GM23248 (cell line): ENCODE measurements around the gene KRTAP2-3.

Experiments used
- EZH2 ChIP-seq: fragments of 200-600 bp; sonication (generic); IDR thresholded peaks from 2 replicates; pipeline ENCODE4 v1.6.1; 2018; ENCODE audit warnings: antibody characterized with exemption, mild to moderate bottlenecking; ENCODE audit not compliant: insufficient read depth, poor library complexity, severe bottlenecking
- EZH2phosphoT487 ChIP-seq: fragments of 200-600 bp; sonication (generic); IDR thresholded peaks from 2 replicates; pipeline ENCODE4 v1.6.1; 2018; ENCODE audit warnings: antibody characterized with exemption, moderate library complexity, mild to moderate bottlenecking, low read depth; ENCODE audit not compliant: insufficient read depth

DNA sequence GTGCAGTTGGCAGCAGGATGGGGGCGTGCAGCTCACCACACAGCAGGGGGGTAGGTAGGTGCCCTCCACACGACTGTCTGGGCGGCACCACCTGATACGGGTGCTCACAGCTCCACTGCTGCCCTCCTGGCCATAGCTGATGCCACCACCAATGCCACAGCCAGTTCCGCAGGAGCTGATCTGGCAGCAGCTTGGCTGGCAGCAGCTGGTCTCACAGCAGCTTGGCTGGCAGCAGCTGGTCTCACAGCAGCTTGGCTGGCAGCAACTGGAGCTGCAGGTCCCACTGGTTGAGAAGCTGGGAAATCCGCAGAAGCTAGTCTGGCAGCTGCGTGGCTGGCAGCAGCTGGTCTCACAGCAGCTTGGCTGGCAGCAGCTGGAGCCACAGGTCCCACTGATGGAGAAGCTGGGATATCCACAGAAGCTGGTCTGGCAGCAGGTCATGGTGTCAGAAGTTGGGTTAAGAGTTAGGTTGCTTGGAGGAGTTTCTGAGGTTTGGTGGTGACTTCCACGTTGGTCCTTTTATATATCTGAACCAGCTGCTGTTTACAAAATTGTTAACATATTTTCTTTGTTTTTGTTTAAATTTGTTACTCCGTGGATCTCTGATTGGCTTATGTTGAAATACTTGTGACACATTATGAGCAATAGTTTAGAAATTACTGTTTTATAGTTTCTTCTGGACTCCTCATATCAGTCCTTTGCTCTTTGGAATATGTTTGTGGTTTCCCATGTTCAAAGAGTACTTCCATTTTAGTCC, 33.0 kb downstream of the KRTAP2-3 start, which contains the start of gene KRTAP1-5:
- TF ChIP-seq EZH2, result no peak
- no peak for TF ChIP-seq EZH2phosphoT487
